ENCODE measurements around the gene CISD1. TPM values are rescaled to one million over a fixed set of nuclear protein-coding genes. Genes with fewer than 3 reads are reported as not detected.
A peak's percentile ranks its signal among the peaks of the same experiment; 100 is the strongest.

Gene CISD1
- total RNA-seq, 1 donor from 2014 or later: 8.9 TPM

GRCh38 chr10:58326967-58327381, 58.0 kb downstream of the CISD1 start:
- H3K36me3 ChIP-seq (ENCODE audit: control insufficient read depth in 3 of 3, insufficient read depth in 3 of 3, low read length in 3 of 3): no peaks in the 10 kb centered on the region
- H3K4me3 ChIP-seq (ENCODE audit: low read length in 3 of 3): peak overlapping the region; percentile 28 to 64 (median 35)
- H3K27ac ChIP-seq (ENCODE audit: low read depth, low read length): no peak overlapping the region
- H3K9me3 ChIP-seq (ENCODE audit: control insufficient read depth in 3 of 3, low read length in 3 of 3): no peaks in the 10 kb centered on the region
- peaks cover 0 to 2% (median 0%) of the 10 kb centered on the region in 3 donors for H3K27me3 ChIP-seq (ENCODE audit: control insufficient read depth in 3 of 3, insufficient read depth in 3 of 3, low read length in 3 of 3)
- peak overlapping the region in 2 of 3 donors; percentile 23 to 33 for H3K9ac ChIP-seq (ENCODE audit: low read depth in 1 of 3, low read length in 3 of 3)
- H3K4me1 ChIP-seq (ENCODE audit: control insufficient read depth in 3 of 3, insufficient read depth in 3 of 3, low read length in 3 of 3): peaks cover 2 to 3% (median 2%) of the 10 kb centered on the region in 3 donors

DNA sequence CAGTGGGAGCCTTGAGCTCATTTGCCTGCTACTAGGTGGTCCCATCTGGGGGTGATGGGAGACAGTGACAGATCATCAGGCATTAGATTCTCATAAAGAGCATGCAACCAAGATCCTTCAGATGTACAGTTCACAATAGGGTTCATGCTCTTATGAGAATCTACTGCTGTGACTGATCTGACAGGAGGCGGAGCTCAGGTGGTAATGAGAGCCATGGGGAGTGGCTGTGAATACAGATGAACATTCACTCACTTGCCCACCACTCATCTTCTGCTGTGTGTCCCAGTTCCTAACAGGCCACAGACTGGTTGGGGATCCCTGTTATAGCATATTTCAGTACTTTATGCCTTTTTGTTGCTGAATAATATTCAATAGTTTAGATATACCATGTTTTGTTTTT, 59.3 kb downstream of the CISD1 start:
- H3K9me3 ChIP-seq (ENCODE audit: control insufficient read depth in 3 of 3, low read length in 3 of 3): no peaks in the 10 kb centered on the region
- H3K4me3 ChIP-seq (ENCODE audit: low read length in 3 of 3): no peak overlapping the region
- no peak overlapping the region for H3K9ac ChIP-seq (ENCODE audit: low read depth in 1 of 3, low read length in 3 of 3)
- peaks cover 0 to 2% (median 0%) of the 10 kb centered on the region in 3 donors for H3K27me3 ChIP-seq (ENCODE audit: control insufficient read depth in 3 of 3, insufficient read depth in 3 of 3, low read length in 3 of 3)
- H3K4me1 ChIP-seq (ENCODE audit: control insufficient read depth in 3 of 3, insufficient read depth in 3 of 3, low read length in 3 of 3): peaks cover 0 to 2% (median 0%) of the 10 kb centered on the region in 3 donors
- H3K27ac ChIP-seq (ENCODE audit: low read depth, low read length): no peak overlapping the region
- no peaks in the 10 kb centered on the region for H3K36me3 ChIP-seq (ENCODE audit: control insufficient read depth in 3 of 3, insufficient read depth in 3 of 3, low read length in 3 of 3)

GRCh38 chr10:58330431-58330830, 61.5 kb downstream of the CISD1 start:
- Histone ChIP-seq H3K27me3 (ENCODE audit: control insufficient read depth in 3 of 3, insufficient read depth in 3 of 3, low read length in 3 of 3) (peaks cover 0 to 2% (median 0%) of the 10 kb centered on the region in 3 donors), H3K4me1 (ENCODE audit: control insufficient read depth in 3 of 3, insufficient read depth in 3 of 3, low read length in 3 of 3) (peaks cover 2 to 6% (median 4%) of the 10 kb centered on the region in 3 donors), H3K27ac (ENCODE audit: low read depth, low read length) (no peak overlapping the region), H3K9ac (ENCODE audit: low read depth in 1 of 3, low read length in 3 of 3) (no peak overlapping the region), H3K9me3 (ENCODE audit: control insufficient read depth in 3 of 3, low read length in 3 of 3) (no peaks in the 10 kb centered on the region), H3K36me3 (ENCODE audit: control insufficient read depth in 3 of 3, insufficient read depth in 3 of 3, low read length in 3 of 3) (no peaks in the 10 kb centered on the region), H3K4me3 (ENCODE audit: low read length in 3 of 3) (no peak overlapping the region)

GRCh38 chr10:58331646-58332045, 62.7 kb downstream of the CISD1 start:
- peaks cover 0 to 2% (median 0%) of the 10 kb centered on the region in 3 donors for H3K27me3 ChIP-seq (ENCODE audit: control insufficient read depth in 3 of 3, insufficient read depth in 3 of 3, low read length in 3 of 3)
- H3K9me3 ChIP-seq (ENCODE audit: control insufficient read depth in 3 of 3, low read length in 3 of 3): no peaks in the 10 kb centered on the region
- H3K4me3 ChIP-seq (ENCODE audit: low read length in 3 of 3): no peak overlapping the region
- H3K27ac ChIP-seq (ENCODE audit: low read depth, low read length): no peak overlapping the region
- H3K36me3 ChIP-seq (ENCODE audit: control insufficient read depth in 3 of 3, insufficient read depth in 3 of 3, low read length in 3 of 3): no peaks in the 10 kb centered on the region
- peaks cover 2 to 7% (median 6%) of the 10 kb centered on the region in 3 donors for H3K4me1 ChIP-seq (ENCODE audit: control insufficient read depth in 3 of 3, insufficient read depth in 3 of 3, low read length in 3 of 3)
- H3K9ac ChIP-seq (ENCODE audit: low read depth in 1 of 3, low read length in 3 of 3): no peak overlapping the region

GRCh38 chr10:58334817-58335305, 65.9 kb downstream of the CISD1 start, which contains the start of gene UBE2D1:
UBE2D1 (plus strand) TSS chr10:58335006; CDS start chr10:58335202, 196 bp downstream.
- H3K9me3 ChIP-seq (ENCODE audit: control insufficient read depth in 3 of 3, low read length in 3 of 3): no peaks in the 10 kb centered on the region
- peak within 1 kb of the TSS; percentile 84 to 90 (median 86) for H3K4me3 ChIP-seq (ENCODE audit: low read length in 3 of 3)
- H3K27ac ChIP-seq (ENCODE audit: low read depth, low read length): peak within 1 kb of the TSS; percentile 99
- H3K9ac ChIP-seq (ENCODE audit: low read depth in 1 of 3, low read length in 3 of 3): peak within 1 kb of the TSS; percentile 92 to 99 (median 98)
- peaks cover 5 to 16% (median 14%) of the 10 kb centered on the region in 3 donors for H3K4me1 ChIP-seq (ENCODE audit: control insufficient read depth in 3 of 3, insufficient read depth in 3 of 3, low read length in 3 of 3)
- no peaks in the 10 kb centered on the region for H3K36me3 ChIP-seq (ENCODE audit: control insufficient read depth in 3 of 3, insufficient read depth in 3 of 3, low read length in 3 of 3)
- no peaks in the 10 kb centered on the region for H3K27me3 ChIP-seq (ENCODE audit: control insufficient read depth in 3 of 3, insufficient read depth in 3 of 3, low read length in 3 of 3)

GRCh38 chr10:58335306-58336005, 66.5 kb downstream of the CISD1 start:
- Histone ChIP-seq H3K4me1 (ENCODE audit: control insufficient read depth in 3 of 3, insufficient read depth in 3 of 3, low read length in 3 of 3) (peaks cover 5 to 16% (median 14%) of the 10 kb centered on the region in 3 donors), H3K27ac (ENCODE audit: low read depth, low read length) (peak overlapping the region; percentile 99), H3K36me3 (ENCODE audit: control insufficient read depth in 3 of 3, insufficient read depth in 3 of 3, low read length in 3 of 3) (no peaks in the 10 kb centered on the region), H3K27me3 (ENCODE audit: control insufficient read depth in 3 of 3, insufficient read depth in 3 of 3, low read length in 3 of 3) (no peaks in the 10 kb centered on the region), H3K9ac (ENCODE audit: low read depth in 1 of 3, low read length in 3 of 3) (peak overlapping the region; percentile 92 to 99 (median 98)), H3K4me3 (ENCODE audit: low read length in 3 of 3) (peak overlapping the region; percentile 84 to 90 (median 86)), H3K9me3 (ENCODE audit: control insufficient read depth in 3 of 3, low read length in 3 of 3) (no peaks in the 10 kb centered on the region)

DNA sequence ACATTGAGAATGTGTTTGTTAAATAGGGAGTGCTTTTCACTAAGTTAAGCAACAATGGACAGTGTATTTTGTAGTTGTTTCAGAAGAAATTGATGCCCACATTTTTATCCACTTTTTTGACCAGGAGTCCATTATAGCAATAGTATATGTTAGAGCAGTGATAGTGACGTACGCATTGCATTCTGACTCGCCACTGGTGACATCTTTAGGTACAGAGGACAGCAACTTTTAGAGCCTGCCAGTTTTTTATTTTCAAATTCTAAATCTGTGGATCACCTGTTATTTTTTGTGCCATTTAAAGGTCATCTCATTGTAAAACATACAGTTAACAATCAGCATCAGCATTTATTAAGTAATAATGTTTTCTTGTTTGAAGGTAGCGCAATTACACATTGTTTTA, 67.3 kb downstream of the CISD1 start:
- peaks cover 5 to 16% (median 14%) of the 10 kb centered on the region in 3 donors for H3K4me1 ChIP-seq (ENCODE audit: control insufficient read depth in 3 of 3, insufficient read depth in 3 of 3, low read length in 3 of 3)
- H3K27ac ChIP-seq (ENCODE audit: low read depth, low read length): peak overlapping the region; percentile 99
- peak overlapping the region; percentile 84 to 90 (median 86) for H3K4me3 ChIP-seq (ENCODE audit: low read length in 3 of 3)
- H3K27me3 ChIP-seq (ENCODE audit: control insufficient read depth in 3 of 3, insufficient read depth in 3 of 3, low read length in 3 of 3): no peaks in the 10 kb centered on the region
- H3K9me3 ChIP-seq (ENCODE audit: control insufficient read depth in 3 of 3, low read length in 3 of 3): no peaks in the 10 kb centered on the region
- no peaks in the 10 kb centered on the region for H3K36me3 ChIP-seq (ENCODE audit: control insufficient read depth in 3 of 3, insufficient read depth in 3 of 3, low read length in 3 of 3)
- peak overlapping the region; percentile 92 to 99 (median 98) for H3K9ac ChIP-seq (ENCODE audit: low read depth in 1 of 3, low read length in 3 of 3)

Other genes starting within 250 kb of the CISD1 start
- gene IPMK, start 1.3 kb upstream of the CISD1 start, total RNA-seq: 3.1 TPM
- gene UBE2D1, start 65.8 kb downstream of the CISD1 start, total RNA-seq: 8.9 TPM
- gene TFAM, start 116.2 kb downstream of the CISD1 start, total RNA-seq: 14.6 TPM
- gene BICC1, start 243.7 kb downstream of the CISD1 start, total RNA-seq: 25.6 TPM